OCI-M2 (cell line): ENCODE data around the gene GPC3.
"Not testable (repeated sequence)": the region's sequence is repeated elsewhere in the genome, so short reads cannot be mapped to it uniquely, and the experiment has no call there.

ENCODE experiments used
- DNase-seq: peaks from one replicate; lab custom pipeline; 2025; ENCODE audit not compliant: unreplicated experiment; lab: John Stamatoyannopoulos, UW

GPC3 gene

GRCh38 chrX:133655275-133656265 lies 329.8 kb downstream of the GPC3 start:
- DNase-seq, result no peak

- DNase-seq, result no peak
Measured at GRCh38 chrX:133654811-133655210, 330.6 kb downstream of the GPC3 start.

- no peak for DNase-seq
Measured at GRCh38 chrX:133653358-133653757, 332.0 kb downstream of the GPC3 start.

GRCh38 chrX:133652185-133652584 lies 333.2 kb downstream of the GPC3 start:
- DNase-seq, result no peak

GRCh38 chrX:133650239-133650638 lies 335.2 kb downstream of the GPC3 start:
- DNase-seq, result no peak

- DNase-seq, result no peak
Measured at GRCh38 chrX:133649651-133650050, 335.7 kb downstream of the GPC3 start.

GRCh38 chrX:133648594-133648993 lies 336.8 kb downstream of the GPC3 start:
- no peak for DNase-seq

- no peak for DNase-seq
Measured at GRCh38 chrX:133646719-133647116, 338.7 kb downstream of the GPC3 start.

GRCh38 chrX:133645977-133646718 lies 339.2 kb downstream of the GPC3 start:
- no peak for DNase-seq

GRCh38 chrX:133645256-133645655 lies 340.1 kb downstream of the GPC3 start:
- no peak for DNase-seq

GRCh38 chrX:133640161-133641015 lies 345.0 kb downstream of the GPC3 start:
- DNase-seq, result no peak

GRCh38 chrX:133639726-133640125 lies 345.7 kb downstream of the GPC3 start:
- no peak for DNase-seq

- DNase-seq, result no peak
Measured at GRCh38 chrX:133638285-133638684, 347.1 kb downstream of the GPC3 start.

- DNase-seq, result no peak
Measured at GRCh38 chrX:133637765-133638164, 347.6 kb downstream of the GPC3 start.

GRCh38 chrX:133636009-133636408 lies 349.4 kb downstream of the GPC3 start:
- DNase-seq, result no peak

- DNase-seq, result no peak
Measured at GRCh38 chrX:133634416-133634815, 351.0 kb downstream of the GPC3 start.

- DNase-seq, result no peak
Measured at GRCh38 chrX:133633950-133634349, 351.4 kb downstream of the GPC3 start.

GRCh38 chrX:133633162-133633561 lies 352.2 kb downstream of the GPC3 start:
- no peak for DNase-seq

- no peak for DNase-seq
Measured at GRCh38 chrX:133630362-133630761, 355.0 kb downstream of the GPC3 start.

GRCh38 chrX:133627673-133628072 lies 357.7 kb downstream of the GPC3 start:
- DNase-seq, result no peak

GRCh38 chrX:133621384-133621783 lies 364.0 kb downstream of the GPC3 start:
- DNase-seq, result not testable (repeated sequence)
